ENCODE results near the gene OMA1. TPM values are rescaled to one million over a fixed set of nuclear protein-coding genes. Genes with fewer than 3 reads are reported as not detected.

Gene OMA1
- total and polyA plus RNA-seq, 10 of the 15 experiments (the other 5 are each of a cell fraction or from before 2014, with no cell fraction given): 23.6 to 67.1 (median 47.1) TPM

- peak; percentile 70; the same call in 1 of the 2 replicates for TF ChIP-seq ZBED1 (IDR thresholded peaks at IDR 0.05; ENCODE audit: borderline replicate concordance)
- no peak for TF ChIP-seq IRF3 (IDR thresholded peaks at IDR 0.05)
- TF ChIP-seq CUX1 (IDR thresholded peaks at IDR 0.05; ENCODE audit: insufficient replicate concordance, low read depth, low read length): no peak
- TF ChIP-seq EGR1 (IDR thresholded peaks at IDR 0.05; ENCODE audit: borderline replicate concordance in 1 of 2, low read depth in 2 of 2, low read length in 2 of 2): no peak
- no peak for TF ChIP-seq JUND (IDR thresholded peaks at IDR 0.05; ENCODE audit: low read depth, low read length)
- no peak for TF ChIP-seq IRF4 (IDR thresholded peaks at IDR 0.05; ENCODE audit: low read depth, low read length)
- TF ChIP-seq KAT2A (conservative IDR thresholded peaks at IDR 0.05; ENCODE audit: control insufficient read depth, low read depth, low read length): no peak
- peak; percentile 43; the same call in 1 of the 2 replicates for TF ChIP-seq CREB1 (IDR thresholded peaks at IDR 0.05; ENCODE audit: low read depth)
- TF ChIP-seq MEF2A (IDR thresholded peaks at IDR 0.05; ENCODE audit: insufficient read depth, low read depth, low read length): no peak
- no peak for TF ChIP-seq BCL3 (IDR thresholded peaks at IDR 0.05; ENCODE audit: borderline replicate concordance, insufficient read depth, low read depth, low read length, poor library complexity, severe bottlenecking)
- TF ChIP-seq ZBTB33 (IDR thresholded peaks at IDR 0.05): no peak
- no peak for TF ChIP-seq CHD1 (IDR thresholded peaks at IDR 0.05; ENCODE audit: low read depth, low read length)
- TF ChIP-seq SKIL (IDR thresholded peaks at IDR 0.05; ENCODE audit: low read depth, poor library complexity, severe bottlenecking): no peak
- no peak for TF ChIP-seq ZNF217 (IDR thresholded peaks at IDR 0.05)
- no peak for TF ChIP-seq NFYB (IDR thresholded peaks at IDR 0.05; ENCODE audit: insufficient read depth, low read depth, low read length)
- TF ChIP-seq RELA (IDR thresholded peaks at IDR 0.05; ENCODE audit: borderline replicate concordance, partially characterized antibody): no peak
- no peak for TF ChIP-seq CBX3 (IDR thresholded peaks at IDR 0.05; ENCODE audit: borderline replicate concordance, low read depth)
Observed at GRCh38 chr1:58584082-58584895, 37.8 kb upstream of the OMA1 start (continued).

Measured in GM12878 (cell line).